HG03095 (cell line): Measurements from ENCODE around the gene BBOX1.
"Not testable (repeated sequence)": the region's sequence is repeated elsewhere in the genome, so short reads cannot be mapped to it uniquely, and the experiment has no call there.

Source experiments
- ATAC-seq: cut with Tn5 transposase; IDR thresholded peaks from one replicate; pipeline ENCODE4 v1.9.1; 2021; ENCODE audit warnings: moderate library complexity; ENCODE audit not compliant: unreplicated experiment

Gene BBOX1

DNA sequence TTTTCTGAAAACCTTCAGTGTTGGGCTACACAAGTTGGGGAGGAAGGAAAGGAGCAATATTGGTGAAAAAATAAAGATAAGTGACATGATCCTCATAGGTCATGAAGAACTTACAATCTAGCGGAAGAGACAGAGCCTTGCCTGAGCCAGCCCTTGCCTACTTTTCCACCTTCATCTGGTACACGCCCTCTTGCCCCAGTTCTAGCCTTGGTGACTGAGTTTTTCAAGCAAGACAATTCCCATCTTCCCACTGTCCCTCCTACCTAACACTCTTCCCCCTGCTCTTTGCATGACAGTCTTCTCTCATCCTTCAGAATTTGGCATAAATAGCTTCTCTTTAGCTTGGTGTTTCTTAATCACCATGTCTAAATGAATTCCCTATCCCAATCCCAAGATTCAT lies 42.6 kb downstream of the BBOX1 start:
- ATAC-seq = no peak

DNA sequence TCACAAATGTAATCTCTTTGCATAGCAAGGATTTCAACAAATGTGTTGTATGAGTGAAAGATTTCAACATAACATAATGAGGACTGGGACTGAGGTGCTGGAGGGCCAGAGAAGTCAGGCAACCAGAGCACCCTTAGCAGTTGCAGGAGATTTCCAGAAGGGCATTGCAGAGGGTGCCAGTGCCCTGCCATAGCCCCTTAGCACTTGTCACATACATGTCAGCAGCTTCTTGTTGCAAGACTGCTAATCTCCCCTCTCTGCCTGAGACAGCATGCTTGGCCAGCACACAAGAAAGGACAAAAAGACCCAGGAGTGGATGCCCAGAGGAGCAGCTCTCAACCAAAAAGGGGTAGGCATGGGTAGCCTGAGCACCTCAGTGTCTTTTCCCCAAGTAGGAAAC lies 43.2 kb downstream of the BBOX1 start:
- ATAC-seq = no peak

- no peak for ATAC-seq
Observed at GRCh38 chr11:27084518-27084917, 43.9 kb downstream of the BBOX1 start.

DNA sequence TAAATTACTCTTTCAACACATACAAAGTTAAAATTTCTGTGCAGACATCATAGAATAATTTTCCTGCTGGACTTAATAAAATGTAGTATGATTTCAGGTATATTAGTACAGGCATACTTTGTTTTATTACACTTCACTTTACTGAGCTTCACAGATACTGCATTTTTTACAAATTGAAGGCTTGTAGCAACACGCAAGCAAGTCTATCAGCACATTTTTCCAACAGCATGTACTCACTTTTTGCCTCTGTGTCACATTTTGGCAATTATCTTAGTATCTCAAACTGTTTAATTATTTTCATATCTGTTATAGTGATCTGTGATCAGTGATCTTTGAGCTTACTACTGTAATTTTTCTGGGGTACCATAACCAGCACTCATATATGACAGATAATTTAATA lies 44.5 kb downstream of the BBOX1 start:
- no peak for ATAC-seq

- ATAC-seq = no peak
Observed at GRCh38 chr11:27085605-27086004, 45.0 kb downstream of the BBOX1 start.

GRCh38 chr11:27087432-27087831 lies 46.8 kb downstream of the BBOX1 start:
- ATAC-seq = no peak

GRCh38 chr11:27088353-27088752 lies 47.7 kb downstream of the BBOX1 start:
- ATAC-seq = no peak

- ATAC-seq = no peak
Observed at GRCh38 chr11:27089746-27090145, 49.1 kb downstream of the BBOX1 start.

- ATAC-seq = not testable (repeated sequence)
Observed at GRCh38 chr11:27090357-27090948, 49.8 kb downstream of the BBOX1 start.

- ATAC-seq = no peak
Observed at GRCh38 chr11:27094120-27094519, 53.5 kb downstream of the BBOX1 start.

- no peak for ATAC-seq
Observed at GRCh38 chr11:27095059-27095458, 54.4 kb downstream of the BBOX1 start.

GRCh38 chr11:27095887-27096286 lies 55.3 kb downstream of the BBOX1 start:
- no peak for ATAC-seq

GRCh38 chr11:27097551-27097950 lies 56.9 kb downstream of the BBOX1 start:
- ATAC-seq = no peak

- no peak for ATAC-seq
Observed at GRCh38 chr11:27100534-27100933, 59.9 kb downstream of the BBOX1 start.

DNA sequence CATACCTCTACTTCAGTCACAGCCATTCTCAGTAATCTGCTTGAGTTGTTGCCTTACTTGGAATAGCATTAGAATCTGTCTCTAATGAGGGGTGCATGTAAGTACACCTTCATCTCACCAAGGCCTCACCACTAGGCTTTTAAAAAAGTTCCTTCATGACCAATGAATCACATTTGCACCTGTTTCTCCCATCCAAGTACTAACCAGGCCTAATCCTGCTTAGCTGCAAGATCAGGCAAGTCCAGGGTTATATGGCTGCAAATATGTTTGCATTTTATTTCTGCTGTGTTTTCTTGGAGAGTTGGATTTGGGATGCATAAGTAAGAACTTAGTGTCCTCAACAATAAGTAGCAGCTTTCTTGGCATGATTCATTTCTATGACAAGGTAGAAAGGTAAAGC lies 66.9 kb downstream of the BBOX1 start:
- ATAC-seq = no peak

DNA sequence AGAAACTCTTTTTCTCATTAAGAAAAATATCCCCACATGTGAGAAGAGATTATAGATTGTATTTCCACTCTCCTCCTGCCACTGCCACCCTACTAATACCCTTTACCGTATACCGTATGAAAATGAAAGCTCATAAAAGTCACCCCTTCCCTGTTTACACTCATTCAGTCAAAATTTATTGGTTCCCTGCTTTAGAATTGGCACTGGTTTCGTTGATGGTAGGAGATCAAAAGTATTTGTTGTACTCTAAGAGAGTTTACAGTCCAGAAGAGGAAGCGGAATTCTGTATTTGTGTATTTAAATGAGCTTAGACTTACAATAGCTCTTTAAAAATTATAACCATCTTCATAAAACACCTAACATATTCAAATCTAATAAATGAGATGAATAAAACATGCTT lies 68.2 kb downstream of the BBOX1 start:
- ATAC-seq = no peak

DNA sequence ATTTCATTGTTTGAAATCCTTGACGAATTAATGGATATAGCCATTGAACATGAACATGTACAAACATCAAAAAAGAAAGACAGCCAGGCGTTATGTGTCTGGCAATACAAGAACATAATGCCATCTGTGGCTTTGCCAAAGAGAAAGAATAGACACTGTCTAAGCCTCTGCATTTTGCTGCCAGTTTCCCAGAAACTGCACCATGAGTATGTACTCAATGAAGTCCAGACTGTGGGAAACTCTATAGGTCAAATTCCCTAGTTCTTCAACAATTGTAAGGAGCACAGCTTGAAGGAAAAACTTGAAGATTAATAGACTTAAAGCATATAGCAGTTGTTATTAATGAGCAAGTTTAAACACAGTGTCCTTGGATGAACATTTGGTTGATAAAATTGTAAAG lies 71.3 kb downstream of the BBOX1 start:
- no peak for ATAC-seq

- no peak for ATAC-seq
Observed at GRCh38 chr11:27112946-27113345, 72.3 kb downstream of the BBOX1 start.

- ATAC-seq = no peak
Observed at GRCh38 chr11:27115051-27115650, 74.5 kb downstream of the BBOX1 start.

- no peak for ATAC-seq
Observed at GRCh38 chr11:27116684-27117083, 76.1 kb downstream of the BBOX1 start.

GRCh38 chr11:27118371-27118770 lies 77.8 kb downstream of the BBOX1 start:
- ATAC-seq = no peak

DNA sequence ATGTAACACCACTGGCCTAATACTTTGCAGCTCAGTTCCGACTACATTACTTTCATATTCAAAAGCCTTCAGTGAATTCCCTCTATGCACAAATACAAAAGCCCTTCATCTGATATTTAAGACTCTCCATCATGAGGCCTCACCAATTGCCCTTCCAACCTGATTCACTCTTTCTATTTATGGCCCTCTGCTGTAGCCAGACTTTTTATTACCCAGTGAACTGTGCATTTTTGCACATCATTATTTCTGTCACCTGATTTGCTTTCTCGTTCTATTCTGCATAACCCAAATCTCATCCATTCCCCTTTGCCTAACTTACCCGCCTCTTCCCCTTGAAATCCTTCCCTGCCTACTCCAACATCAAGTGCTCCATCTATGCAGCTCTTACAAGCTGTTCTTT lies 78.3 kb downstream of the BBOX1 start:
- no peak for ATAC-seq

DNA sequence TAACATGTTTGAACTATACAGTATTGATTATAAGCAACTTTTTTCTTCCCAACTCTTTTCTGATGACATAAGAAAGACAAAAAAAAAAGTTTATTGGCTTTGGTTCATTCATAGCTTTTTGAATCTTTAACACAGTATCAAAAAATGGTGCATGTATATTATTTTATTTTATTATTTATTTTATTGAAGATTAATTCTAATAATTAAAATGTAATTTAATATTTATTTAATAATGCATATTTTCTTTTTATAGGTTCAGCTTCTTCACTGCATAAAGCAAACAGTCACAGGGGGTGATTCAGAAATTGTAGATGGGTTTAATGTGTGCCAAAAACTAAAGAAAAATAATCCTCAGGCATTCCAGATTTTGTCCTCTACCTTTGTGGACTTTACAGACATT lies 78.8 kb downstream of the BBOX1 start:
- ATAC-seq = no peak
